ENCODE results near the gene KCNJ14. TPM values are rescaled to one million over a fixed set of nuclear protein-coding genes. Genes with fewer than 3 reads are reported as not detected.

Gene KCNJ14
- total RNA-seq, 2 donors from 2014 or later, result 0.26 to 0.31 TPM

DNA sequence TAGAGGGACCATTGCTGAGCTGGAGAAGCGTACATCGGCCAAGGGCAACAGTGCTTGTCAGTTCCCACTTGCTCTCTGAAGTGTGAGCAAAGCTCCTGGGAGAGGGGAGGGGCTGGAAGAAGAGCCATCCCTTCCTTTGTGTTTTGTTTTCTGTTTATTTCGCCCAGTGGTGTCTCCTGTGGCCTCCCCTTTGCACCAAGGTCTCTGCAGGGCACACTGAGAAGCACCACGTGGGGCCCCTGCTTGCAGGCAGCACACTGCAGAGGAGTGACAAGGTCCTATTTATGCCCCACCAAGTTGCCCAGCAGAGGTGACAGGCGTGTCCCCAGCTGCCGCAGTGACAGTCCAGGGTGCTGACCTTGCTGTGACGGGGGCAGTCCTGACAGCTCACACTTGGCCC is 38.0 kb upstream of the KCNJ14 start:
- Histone ChIP-seq H3K4me3 (no peak overlapping the region), H3K36me3 (no peaks in the 10 kb centered on the region), H3K9me3 (no peaks in the 10 kb centered on the region), H3K27ac (no peak overlapping the region), H3K27me3 (no peaks in the 10 kb centered on the region), H3K4me1 (peaks cover 0 to 23% of the 10 kb centered on the region in 2 donors)
- DNase-seq (ENCODE audit: low spot score), result no peak
- TF ChIP-seq, protein P1, sequence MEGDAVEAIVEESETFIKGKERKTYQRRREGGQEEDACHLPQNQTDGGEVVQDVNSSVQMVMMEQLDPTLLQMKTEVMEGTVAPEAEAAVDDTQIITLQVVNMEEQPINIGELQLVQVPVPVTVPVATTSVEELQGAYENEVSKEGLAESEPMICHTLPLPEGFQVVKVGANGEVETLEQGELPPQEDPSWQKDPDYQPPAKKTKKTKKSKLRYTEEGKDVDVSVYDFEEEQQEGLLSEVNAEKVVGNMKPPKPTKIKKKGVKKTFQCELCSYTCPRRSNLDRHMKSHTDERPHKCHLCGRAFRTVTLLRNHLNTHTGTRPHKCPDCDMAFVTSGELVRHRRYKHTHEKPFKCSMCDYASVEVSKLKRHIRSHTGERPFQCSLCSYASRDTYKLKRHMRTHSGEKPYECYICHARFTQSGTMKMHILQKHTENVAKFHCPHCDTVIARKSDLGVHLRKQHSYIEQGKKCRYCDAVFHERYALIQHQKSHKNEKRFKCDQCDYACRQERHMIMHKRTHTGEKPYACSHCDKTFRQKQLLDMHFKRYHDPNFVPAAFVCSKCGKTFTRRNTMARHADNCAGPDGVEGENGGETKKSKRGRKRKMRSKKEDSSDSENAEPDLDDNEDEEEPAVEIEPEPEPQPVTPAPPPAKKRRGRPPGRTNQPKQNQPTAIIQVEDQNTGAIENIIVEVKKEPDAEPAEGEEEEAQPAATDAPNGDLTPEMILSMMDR (IDR thresholded peaks at IDR 0.05), result no peak

DNA sequence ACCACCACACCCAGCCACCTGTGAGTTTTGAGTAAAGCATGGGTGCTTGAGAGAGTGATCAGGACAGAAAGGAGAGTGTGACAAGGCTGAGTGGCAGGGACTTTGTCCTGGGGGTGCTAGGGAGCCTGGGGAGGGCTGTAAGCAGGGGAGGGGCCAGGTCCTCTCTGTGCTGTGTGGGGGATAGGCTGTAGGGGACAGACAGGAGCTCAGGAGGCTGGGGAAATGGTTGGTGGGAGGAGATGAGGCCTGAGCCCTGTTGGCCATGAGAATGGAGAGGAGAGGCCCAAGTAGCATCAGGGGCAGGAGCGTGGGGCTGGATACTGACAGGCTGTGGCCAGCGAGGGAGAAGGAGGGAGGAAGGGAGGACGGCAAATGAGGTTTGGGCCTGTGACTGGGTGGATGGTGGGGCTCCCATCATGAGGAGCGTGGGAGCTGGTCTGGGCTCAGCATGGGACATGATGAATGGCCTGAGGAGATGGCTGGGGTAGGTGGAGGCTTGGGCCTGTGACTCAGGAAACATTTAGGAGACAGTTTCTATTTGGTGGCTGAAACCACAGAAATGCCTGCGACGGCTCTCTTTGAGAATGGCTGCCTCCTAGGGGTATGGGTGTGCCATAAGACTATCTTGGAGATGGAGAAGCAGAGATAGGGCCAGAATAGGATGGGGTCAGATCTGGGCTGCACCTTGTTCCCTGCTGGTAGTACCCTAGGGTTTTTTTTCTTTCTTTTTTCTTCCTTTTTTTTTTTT is 36.9 kb upstream of the KCNJ14 start:
- Histone ChIP-seq H3K4me3 (no peak overlapping the region), H3K27ac (no peak overlapping the region), H3K27me3 (no peaks in the 10 kb centered on the region), H3K36me3 (no peaks in the 10 kb centered on the region), H3K9me3 (no peaks in the 10 kb centered on the region), H3K4me1 (peaks cover 0 to 23% of the 10 kb centered on the region in 2 donors)
- DNase-seq (ENCODE audit: low spot score), result no peak
- TF ChIP-seq, protein P1 (IDR thresholded peaks at IDR 0.05), result no peak

DNA sequence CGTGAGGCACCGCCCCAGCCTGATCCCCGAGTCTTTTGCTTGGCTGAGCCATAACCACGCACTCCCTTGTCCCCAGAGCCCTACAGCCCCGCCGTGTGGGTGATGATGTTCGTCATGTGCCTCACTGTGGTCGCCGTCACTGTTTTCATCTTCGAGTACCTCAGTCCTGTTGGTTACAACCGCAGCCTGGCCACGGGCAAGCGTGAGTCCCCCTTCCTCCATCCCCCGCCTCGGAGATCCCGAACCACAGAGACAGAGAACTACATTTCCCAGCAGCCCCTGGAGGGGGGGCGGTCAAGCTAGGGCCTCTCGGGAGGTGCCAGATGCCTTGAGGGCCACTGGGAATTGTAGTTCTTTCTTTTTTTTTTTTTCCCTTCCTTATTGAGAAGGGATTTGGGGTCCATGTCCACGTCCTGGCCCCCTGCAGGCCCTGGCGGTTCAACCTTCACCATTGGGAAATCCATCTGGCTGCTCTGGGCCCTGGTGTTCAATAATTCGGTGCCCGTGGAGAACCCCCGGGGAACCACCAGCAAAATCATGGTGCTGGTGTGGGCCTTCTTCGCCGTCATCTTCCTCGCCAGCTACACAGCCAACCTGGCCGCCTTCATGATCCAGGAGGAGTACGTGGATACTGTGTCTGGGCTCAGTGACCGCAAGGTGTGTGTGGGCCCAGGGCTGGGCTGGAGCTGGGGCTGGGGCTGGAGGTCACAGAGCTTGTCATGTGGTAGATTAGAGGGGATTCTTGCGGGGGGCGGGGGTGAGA is 36.0 kb upstream of the KCNJ14 start:
- TF ChIP-seq, protein P1 (IDR thresholded peaks at IDR 0.05), result no peak

DNA sequence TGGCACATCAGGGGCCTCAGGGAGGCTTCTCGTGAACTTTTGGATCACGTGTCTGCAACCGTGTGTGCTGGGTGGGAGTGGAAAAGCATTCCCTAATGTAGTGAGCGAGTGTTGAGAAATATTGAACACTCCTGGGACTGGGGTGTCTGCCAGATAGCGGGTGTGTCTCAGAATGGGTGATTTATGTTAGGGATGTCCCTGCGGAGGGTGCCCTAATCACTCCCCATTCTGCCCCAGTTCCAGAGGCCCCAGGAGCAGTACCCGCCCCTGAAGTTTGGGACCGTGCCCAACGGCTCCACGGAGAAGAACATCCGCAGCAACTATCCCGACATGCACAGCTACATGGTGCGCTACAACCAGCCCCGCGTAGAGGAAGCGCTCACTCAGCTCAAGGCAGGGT is 33.8 kb upstream of the KCNJ14 start:
- Histone ChIP-seq H3K36me3 (no peaks in the 10 kb centered on the region), H3K4me1 (peaks cover 0 to 5% of the 10 kb centered on the region in 2 donors), H3K4me3 (no peak overlapping the region), H3K27me3 (no peaks in the 10 kb centered on the region), H3K9me3 (no peaks in the 10 kb centered on the region), H3K27ac (no peak overlapping the region)
- TF ChIP-seq, protein P1 (IDR thresholded peaks at IDR 0.05), result no peak
- DNase-seq (ENCODE audit: low spot score), result no peak

More for the DNA sequence above, 36.0 kb upstream of the KCNJ14 start:
- Histone ChIP-seq H3K27ac (no peak overlapping the region), H3K27me3 (no peaks in the 10 kb centered on the region), H3K4me1 (peaks cover 0 to 20% of the 10 kb centered on the region in 2 donors), H3K36me3 (no peaks in the 10 kb centered on the region), H3K4me3 (no peak overlapping the region), H3K9me3 (no peaks in the 10 kb centered on the region)
- DNase-seq (ENCODE audit: low spot score), result no peak

DNA sequence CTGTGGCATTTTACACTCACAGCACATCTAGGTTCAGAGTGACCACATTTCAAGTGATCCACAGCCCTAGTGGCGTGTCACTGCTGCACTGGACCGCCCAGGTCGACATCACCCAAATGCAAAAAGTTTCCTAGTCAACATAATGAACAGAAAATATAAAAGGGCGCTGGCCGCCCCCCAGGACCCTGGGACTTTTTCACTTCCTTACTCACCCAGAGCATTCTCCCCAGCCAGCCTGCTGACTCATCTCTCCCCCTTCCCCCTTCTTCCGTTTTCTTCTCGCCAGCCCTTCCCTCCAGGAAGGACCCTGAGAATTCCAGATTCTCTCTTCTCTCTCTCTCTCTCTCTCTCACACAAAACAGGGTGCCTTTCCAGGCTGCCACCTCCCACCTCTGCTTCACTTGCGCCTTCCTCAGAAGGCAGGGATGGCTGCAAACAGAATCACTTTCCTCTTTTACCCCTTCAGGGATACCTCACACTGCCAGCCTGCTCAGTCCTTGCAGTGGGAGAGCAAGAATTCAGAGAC is 30.6 kb upstream of the KCNJ14 start:
- H3K36me3 ChIP-seq, result no peaks in the 10 kb centered on the region
- H3K27me3 ChIP-seq, result no peaks in the 10 kb centered on the region
- TF ChIP-seq, protein P1 (IDR thresholded peaks at IDR 0.05), result no peak
- no peak for DNase-seq (ENCODE audit: low spot score)
- H3K4me3 ChIP-seq, result no peak overlapping the region
- H3K27ac ChIP-seq, result no peak overlapping the region
- no peaks in the 10 kb centered on the region for H3K9me3 ChIP-seq
- no peaks in the 10 kb centered on the region for H3K4me1 ChIP-seq
